SK-N-SH (cell line): ENCODE results near the gene CRAT. TPM values are rescaled to one million over a fixed set of nuclear protein-coding genes. Genes with fewer than 3 reads are reported as not detected.

Experiments
- CTCF ChIA-PET: fragments of 300-600, 350-600 bp; formaldehyde crosslinking; extraction: SDS; loops from one replicate; lab custom pipeline; 2021; lab: Yijun Ruan, JAX
- POLR2A ChIA-PET: fragments of 350-600 bp; sonication (Branson Sonifier 250); formaldehyde crosslinking; extraction: SDS; loops from one replicate; lab custom pipeline; 2020; ENCODE audit warnings: antibody characterized with exemption, inconsistent platforms; lab: Yijun Ruan, JAX
- DNase-seq: peaks from one replicate; pipeline ENCODE4 v3.0.0; 2012
- H2AFZ ChIP-seq: fragments of 200-600 bp; sonication (generic); 2 replicates; pipeline ENCODE4 v1.8.1; 2016; ENCODE audit warnings: antibody characterized with exemption, mild to moderate bottlenecking, low read depth
- H3F3A ChIP-seq: fragments of 200-600 bp; sonication (generic); replicated peaks from 2 replicates; pipeline ENCODE3; 2016; ENCODE audit warnings: antibody characterized with exemption, mild to moderate bottlenecking; ENCODE audit not compliant: insufficient read depth
- H3K27ac ChIP-seq, 2 experiments: fragments of 200-500 bp in 1 of 2; fragments of 200-600 bp in 1 of 2; sonication (Bioruptor generic) in 1 of 2; sonication (generic), shearing (Covaris generic) in 1 of 2; 2 replicates each; pipeline versions ENCODE4 v1.5.1 to v1.6.1; 2014 to 2016; ENCODE audit warnings: low read depth in 2 of 2, inconsistent platforms in 1 of 2, low read length in 1 of 2, mild to moderate bottlenecking in 1 of 2, mixed read lengths in 1 of 2
- H3K27me3 ChIP-seq: fragments of 200-600 bp; sonication (generic), shearing (Covaris generic); 2 replicates; pipeline ENCODE4 v1.6.1; 2016; ENCODE audit warnings: mixed run types; ENCODE audit not compliant: insufficient read depth
- H3K36me3 ChIP-seq, 2 experiments: fragments of 200-500 bp in 1 of 2; fragments of 200-600 bp in 1 of 2; sonication (Bioruptor generic) in 1 of 2; sonication (generic) in 1 of 2; replicated peaks in 1 of 2; 2 replicates each; pipeline versions ENCODE3 to v1.5.1; 2014 to 2016; ENCODE audit warnings: low read length in 1 of 2, mild to moderate bottlenecking in 1 of 2; ENCODE audit not compliant: insufficient read depth in 2 of 2, control insufficient read depth in 1 of 2
- H3K4me1 ChIP-seq, 2 experiments: fragments of 200-500 bp in 1 of 2; fragments of 200-600 bp in 1 of 2; sonication (Bioruptor generic) in 1 of 2; sonication (generic), shearing (Covaris generic) in 1 of 2; 2 replicates each; pipeline versions ENCODE4 v1.5.1 to v1.6.1; 2014 to 2016; ENCODE audit warnings: low read depth in 1 of 2, low read length in 1 of 2, mixed run types in 1 of 2; ENCODE audit not compliant: insufficient read depth in 2 of 2, control insufficient read depth in 1 of 2
- H3K4me2 ChIP-seq: fragments of 200-600 bp; sonication (generic), shearing (Covaris generic); 2 replicates; pipeline ENCODE4 v1.6.1; 2017; ENCODE audit warnings: mixed run types
- H3K4me3 ChIP-seq, 2 experiments: fragments of 200-500 bp in 1 of 2; fragments of 200-600 bp in 1 of 2; sonication (Bioruptor generic) in 1 of 2; sonication (generic), shearing (Covaris generic) in 1 of 2; 2 replicates each; pipeline versions ENCODE4 v1.5.1 to v1.8.1; 2014 to 2016; ENCODE audit warnings: low read depth in 2 of 2, inconsistent platforms in 1 of 2, low read length in 1 of 2, mild to moderate bottlenecking in 1 of 2, mixed read lengths in 1 of 2, moderate library complexity in 1 of 2
- H3K79me2 ChIP-seq: fragments of 200-600 bp; sonication (generic); 2 replicates; pipeline ENCODE4 v1.8.1; 2017; ENCODE audit warnings: mild to moderate bottlenecking; ENCODE audit not compliant: insufficient read depth
- H3K9ac ChIP-seq: fragments of 200-600 bp; sonication (generic); 2 replicates; pipeline ENCODE4 v1.6.1; 2017; ENCODE audit warnings: mixed run types
- H3K9me2 ChIP-seq: fragments of 200-600 bp; sonication (generic); 2 replicates; pipeline ENCODE4 v1.6.1; 2017; ENCODE audit warnings: mixed run types
- H3K9me3 ChIP-seq: fragments of 200-600 bp; sonication (generic); 2 replicates; pipeline ENCODE4 v1.6.1; 2017; ENCODE audit warnings: mixed run types, mild to moderate bottlenecking, moderate library complexity
- H4K20me1 ChIP-seq: fragments of 200-600 bp; sonication (generic); 2 replicates; pipeline ENCODE4 v1.6.1; 2017; ENCODE audit warnings: mild to moderate bottlenecking, mixed run types; ENCODE audit not compliant: insufficient read depth
- CHD2 ChIP-seq: fragments of 150-350 bp; IDR thresholded peaks from 2 replicates; pipeline ENCODE4 v1.6.1; 2018; ENCODE audit warnings: low read length; ENCODE audit not compliant: partially characterized antibody
- CTCF ChIP-seq: fragments of 200-600 bp; sonication (generic); IDR thresholded peaks from 2 replicates; pipeline ENCODE4 v1.6.1; 2017; ENCODE audit warnings: antibody characterized with exemption, mild to moderate bottlenecking, moderate library complexity
- ELF1 ChIP-seq: IDR thresholded peaks from 2 replicates; pipeline ENCODE4 v1.4.0; 2012
- FOSL2 ChIP-seq: IDR thresholded peaks from 2 replicates; pipeline ENCODE4 v1.4.0; 2012; ENCODE audit warnings: low read depth, mild to moderate bottlenecking, moderate library complexity, borderline replicate concordance
- FOXJ3 ChIP-seq: sonication (generic); formaldehyde crosslinking; IDR thresholded peaks from 2 replicates; pipeline ENCODE4 v1.5.1; 2020; ENCODE audit warnings: mild to moderate bottlenecking, missing genetic modification reagents
- FOXM1 ChIP-seq: IDR thresholded peaks from 2 replicates; pipeline ENCODE4 v1.4.0; 2012; ENCODE audit warnings: low read depth, mild to moderate bottlenecking
- GATA2 ChIP-seq: sonication (generic); formaldehyde crosslinking; IDR thresholded peaks from 2 replicates; pipeline ENCODE4 v1.5.0; 2020; ENCODE audit warnings: mild to moderate bottlenecking, missing genetic modification reagents
- MAX ChIP-seq: IDR thresholded peaks from 2 replicates; pipeline ENCODE4 v1.4.0; 2012; ENCODE audit warnings: low read depth
- MEF2A ChIP-seq: IDR thresholded peaks from 2 replicates; pipeline ENCODE4 v1.4.0; 2012; ENCODE audit warnings: low read depth, borderline replicate concordance
- MXI1 ChIP-seq: IDR thresholded peaks from 2 replicates; pipeline ENCODE4 v1.6.1; 2012; ENCODE audit warnings: mild to moderate bottlenecking, low read depth, low read length, improper control_type of control experiment
- NRF1 ChIP-seq: IDR thresholded peaks from 2 replicates; pipeline ENCODE4 v1.6.1; 2012; ENCODE audit warnings: low read depth, mild to moderate bottlenecking, low read length
- PBX3 ChIP-seq: IDR thresholded peaks from 2 replicates; pipeline ENCODE4; 2012
- RCOR1 ChIP-seq: fragments of 150-350 bp; IDR thresholded peaks from 2 replicates; pipeline ENCODE4 v1.6.1; 2017; ENCODE audit warnings: antibody characterized with exemption, low read length
- RFX5 ChIP-seq: IDR thresholded peaks from 2 replicates; pipeline ENCODE4 v1.6.1; 2012; ENCODE audit warnings: mild to moderate bottlenecking, improper control_type of control experiment, low read length
- RXRA ChIP-seq: IDR thresholded peaks from 2 replicates; pipeline ENCODE4 v1.4.0; 2012; ENCODE audit warnings: low read depth, mild to moderate bottlenecking, borderline replicate concordance
- SIN3A ChIP-seq: IDR thresholded peaks from 2 replicates; pipeline ENCODE4 v1.6.1; 2012; ENCODE audit warnings: low read depth, mild to moderate bottlenecking, low read length, moderate library complexity, borderline replicate concordance
- SMC3 ChIP-seq: IDR thresholded peaks from 2 replicates; pipeline ENCODE4 v1.6.1; 2012; ENCODE audit warnings: low read depth, low read length, improper control_type of control experiment
- TAF1 ChIP-seq: IDR thresholded peaks from 2 replicates; pipeline ENCODE4 v1.6.1; 2012; ENCODE audit warnings: low read depth, mild to moderate bottlenecking, low read length, moderate library complexity, borderline replicate concordance
- TCF12 ChIP-seq: IDR thresholded peaks from 2 replicates; pipeline ENCODE4 v1.4.0; 2012
- USF1 ChIP-seq: IDR thresholded peaks from 2 replicates; pipeline ENCODE4 v1.4.0; 2012; ENCODE audit warnings: low read depth, borderline replicate concordance
- YY1 ChIP-seq: IDR thresholded peaks from 2 replicates; pipeline ENCODE4 v1.4.0; 2012; ENCODE audit warnings: low read depth, mild to moderate bottlenecking
- ZBTB33 ChIP-seq: IDR thresholded peaks from 2 replicates; pipeline ENCODE4 v1.4.0; 2012; ENCODE audit warnings: low read depth, borderline replicate concordance
- WGBS: methylation state at CpG from one replicate; pipeline ENCODE4 v1.1.6; 2017; ENCODE audit warnings: low lambda C conversion rate; 5-methylcytosine and 5-hydroxymethylcytosine counted together
- polyA plus RNA-seq, 3 experiments: library from polyadenylated mRNA; depleted of rRNA; stranded (reverse); fragments of >200 nt; gene quantifications; 2 replicates each; pipeline ENCODE4 v1.2.3, GENCODE V29; 2012

CRAT gene
- polyA plus RNA-seq, 1 of the 3 experiments (the other 2 are of a cell fraction), result 44.5 TPM

GRCh38 chr9:129071526-129072126 is 39.0 kb downstream of the CRAT start:
- Histone ChIP-seq H3K9ac (no peak overlapping the region), H3K4me3 (no peak overlapping the region), H3K36me3 (peaks cover 0 to 17% of the 10 kb centered on the region in 2 experiments), H3K4me2 (no peak overlapping the region), H3K4me1 (peaks cover 0 to 17% of the 10 kb centered on the region in 2 experiments; a peak in 1 of 4 replicates), H3K27me3 (no peaks in the 10 kb centered on the region), H3K9me2 (no peaks in the 10 kb centered on the region), H3K9me3 (no peaks in the 10 kb centered on the region), H3F3A (peaks cover 2% of the 10 kb centered on the region), H3K79me2 (no peaks in the 10 kb centered on the region), H2AFZ (no peak overlapping the region), H3K27ac (no peak overlapping the region), H4K20me1 (no peaks in the 10 kb centered on the region)
- DNase-seq, result no peak
- TF ChIP-seq ZBTB33 (no peak), TCF12 (no peak), RXRA (no peak), ELF1 (no peak), SMC3 (no peak), GATA2 (CRISPR knock-in tag) (no peak), USF1 (no peak), TAF1 (no peak), FOXJ3 (no peak), MXI1 (no peak), MEF2A (no peak)
- 93% methylated on average over 6 of the region's 10 CpGs for WGBS
- ChIA-PET CTCF (no interaction called here), POLR2A (no interaction called here)

GRCh38 chr9:129070696-129071525 is 39.7 kb downstream of the CRAT start:
- no peaks in the 10 kb centered on the region for H3K27me3 ChIP-seq
- POLR2A ChIA-PET, result no interaction called here
- no peaks in the 10 kb centered on the region for H3K9me2 ChIP-seq
- H3K4me2 ChIP-seq, result no peak overlapping the region
- no peak for DNase-seq
- no peak overlapping the region for H3K27ac ChIP-seq
- H4K20me1 ChIP-seq, result no peaks in the 10 kb centered on the region
- CTCF ChIA-PET, result no interaction called here
- H3K4me1 ChIP-seq, result peaks cover 0 to 17% of the 10 kb centered on the region in 2 experiments; a peak in 1 of 4 replicates
- no peaks in the 10 kb centered on the region for H3K9me3 ChIP-seq
- 86% methylated on average over 13 of the region's 21 CpGs for WGBS
- H3K4me3 ChIP-seq, result no peak overlapping the region
- H3K79me2 ChIP-seq, result no peaks in the 10 kb centered on the region
- peaks cover 2% of the 10 kb centered on the region for H3F3A ChIP-seq
- H2AFZ ChIP-seq, result no peak overlapping the region
- peaks cover 0 to 18% of the 10 kb centered on the region in 2 experiments for H3K36me3 ChIP-seq
- H3K9ac ChIP-seq, result no peak overlapping the region
- TF ChIP-seq FOXM1, result no peak
- TF ChIP-seq RCOR1, result no peak
- TF ChIP-seq PBX3, result no peak
- no peak for TF ChIP-seq CHD2
- TF ChIP-seq ELF1, result no peak
- no peak for TF ChIP-seq RXRA
- TF ChIP-seq NRF1, result no peak
- no peak for TF ChIP-seq MAX
- TF ChIP-seq YY1, result no peak
- no peak for TF ChIP-seq CTCF
- no peak for TF ChIP-seq FOSL2
- TF ChIP-seq RFX5, result no peak
- TF ChIP-seq SIN3A, result no peak
